DOHH2 (cell line): ENCODE results near the gene CALU.

ENCODE experiments used
- H3F3A ChIP-seq: fragments of 200-600 bp; sonication (generic), shearing (Covaris generic); 2 replicates; pipeline ENCODE4 v1.6.0; 2016; ENCODE audit warnings: antibody characterized with exemption, mild to moderate bottlenecking; ENCODE audit not compliant: control insufficient read depth, insufficient read depth
- H3K27ac ChIP-seq: fragments of 200-600 bp; sonication (generic); 2 replicates; pipeline ENCODE4 v1.5.1; 2014; ENCODE audit warnings: low read depth, mild to moderate bottlenecking, low read length, moderate library complexity
- H3K27me3 ChIP-seq: fragments of 200-600 bp; sonication (generic); 2 replicates; pipeline ENCODE4 v1.6.1; 2014; ENCODE audit warnings: mild to moderate bottlenecking, low read length, mixed read lengths; ENCODE audit not compliant: control insufficient read depth
- H3K36me3 ChIP-seq: fragments of 200-600 bp; sonication (generic); 2 replicates; pipeline ENCODE4 v1.6.1; 2014; ENCODE audit warnings: mild to moderate bottlenecking, low read length, moderate library complexity, mixed read lengths; ENCODE audit not compliant: control insufficient read depth
- H3K4me1 ChIP-seq: fragments of 200-600 bp; sonication (generic); 2 replicates; pipeline ENCODE4 v1.6.1; 2014; ENCODE audit warnings: mild to moderate bottlenecking, low read length, mixed read lengths; ENCODE audit not compliant: control insufficient read depth
- H3K4me2 ChIP-seq: fragments of 200-600 bp; sonication (generic); 2 replicates; pipeline ENCODE4 v1.6.0; 2014; ENCODE audit warnings: mild to moderate bottlenecking, low read length, moderate library complexity
- H3K4me3 ChIP-seq: fragments of 200-600 bp; sonication (generic); 2 replicates; pipeline ENCODE4 v1.5.1; 2014; ENCODE audit warnings: mild to moderate bottlenecking, low read length, mixed read lengths
- H3K79me2 ChIP-seq: fragments of 200-600 bp; sonication (generic); 2 replicates; pipeline ENCODE4 v1.6.1; 2014; ENCODE audit warnings: mild to moderate bottlenecking, low read length, mixed read lengths; ENCODE audit not compliant: control insufficient read depth
- H3K9me2 ChIP-seq: fragments of 200-600 bp; sonication (generic); replicated peaks from 2 replicates; pipeline ENCODE4 v1.6.1; 2014; ENCODE audit warnings: mild to moderate bottlenecking, low read length, mixed read lengths; ENCODE audit not compliant: control insufficient read depth
- H3K9me3 ChIP-seq: fragments of 200-600 bp; sonication (generic); 2 replicates; pipeline ENCODE4 v1.6.1; 2014; ENCODE audit warnings: antibody characterized with exemption, low read length, mixed read lengths; ENCODE audit not compliant: control insufficient read depth, insufficient read depth
- H4K20me1 ChIP-seq: fragments of 200-600 bp; sonication (generic); 2 replicates; pipeline ENCODE4 v1.6.0; 2014; ENCODE audit warnings: low read depth, mild to moderate bottlenecking, antibody characterized with exemption, low read length, moderate library complexity; ENCODE audit not compliant: control insufficient read depth, insufficient read depth
- EZH2phosphoT487 ChIP-seq: fragments of 200-600 bp; sonication (generic); IDR thresholded peaks from 2 replicates; pipeline ENCODE4 v1.6.1; 2017; ENCODE audit warnings: borderline replicate concordance, mild to moderate bottlenecking, antibody characterized with exemption, low read length, moderate library complexity, mixed read lengths
- TF ChIP-seq, protein P1 (sequence below): fragments of 200-600 bp; sonication (generic); IDR thresholded peaks from one replicate; pipeline ENCODE4 v1.5.1; 2014; ENCODE audit warnings: antibody characterized with exemption, mild to moderate bottlenecking, low read depth, low read length; ENCODE audit not compliant: poor library complexity, severe bottlenecking

CALU gene

DNA sequence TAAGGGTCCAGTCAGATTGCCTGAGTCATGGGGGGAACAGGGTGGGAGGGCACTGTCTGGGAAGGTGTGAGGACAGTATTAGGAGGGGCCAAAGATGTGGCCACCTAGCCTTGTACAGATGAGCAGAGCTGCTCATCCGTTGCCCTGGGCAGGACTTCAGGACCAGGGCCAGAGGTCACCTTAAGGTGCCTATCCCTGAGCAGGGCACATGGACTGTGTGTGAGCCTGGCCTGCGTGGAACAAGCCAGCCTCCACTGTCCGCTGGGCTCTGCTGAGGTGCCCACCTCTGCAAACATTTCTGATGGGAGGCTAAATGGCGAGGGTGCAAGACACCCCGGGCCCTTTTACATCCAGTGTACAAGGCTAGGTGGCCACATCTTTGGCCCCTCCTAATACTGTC lies 39.8 kb downstream of the CALU start:
- Histone ChIP-seq H3K79me2 (no peaks in the 10 kb centered on the region), H4K20me1 (no peaks in the 10 kb centered on the region), H3K9me3 (no peaks in the 10 kb centered on the region), H3K27ac (no peak overlapping the region), H3K4me2 (no peak overlapping the region), H3F3A (0 out of 2 replicates have a peak, but pooled peaks cover 3% of the 10 kb centered on the region), H3K4me3 (no peak overlapping the region), H3K27me3 (no peaks in the 10 kb centered on the region), H3K9me2 (no peaks in the 10 kb centered on the region), H3K4me1 (no peaks in the 10 kb centered on the region), H3K36me3 (no peaks in the 10 kb centered on the region)
- TF ChIP-seq EZH2phosphoT487: no peak
- TF ChIP-seq, protein P1, sequence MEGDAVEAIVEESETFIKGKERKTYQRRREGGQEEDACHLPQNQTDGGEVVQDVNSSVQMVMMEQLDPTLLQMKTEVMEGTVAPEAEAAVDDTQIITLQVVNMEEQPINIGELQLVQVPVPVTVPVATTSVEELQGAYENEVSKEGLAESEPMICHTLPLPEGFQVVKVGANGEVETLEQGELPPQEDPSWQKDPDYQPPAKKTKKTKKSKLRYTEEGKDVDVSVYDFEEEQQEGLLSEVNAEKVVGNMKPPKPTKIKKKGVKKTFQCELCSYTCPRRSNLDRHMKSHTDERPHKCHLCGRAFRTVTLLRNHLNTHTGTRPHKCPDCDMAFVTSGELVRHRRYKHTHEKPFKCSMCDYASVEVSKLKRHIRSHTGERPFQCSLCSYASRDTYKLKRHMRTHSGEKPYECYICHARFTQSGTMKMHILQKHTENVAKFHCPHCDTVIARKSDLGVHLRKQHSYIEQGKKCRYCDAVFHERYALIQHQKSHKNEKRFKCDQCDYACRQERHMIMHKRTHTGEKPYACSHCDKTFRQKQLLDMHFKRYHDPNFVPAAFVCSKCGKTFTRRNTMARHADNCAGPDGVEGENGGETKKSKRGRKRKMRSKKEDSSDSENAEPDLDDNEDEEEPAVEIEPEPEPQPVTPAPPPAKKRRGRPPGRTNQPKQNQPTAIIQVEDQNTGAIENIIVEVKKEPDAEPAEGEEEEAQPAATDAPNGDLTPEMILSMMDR: no peak

DNA sequence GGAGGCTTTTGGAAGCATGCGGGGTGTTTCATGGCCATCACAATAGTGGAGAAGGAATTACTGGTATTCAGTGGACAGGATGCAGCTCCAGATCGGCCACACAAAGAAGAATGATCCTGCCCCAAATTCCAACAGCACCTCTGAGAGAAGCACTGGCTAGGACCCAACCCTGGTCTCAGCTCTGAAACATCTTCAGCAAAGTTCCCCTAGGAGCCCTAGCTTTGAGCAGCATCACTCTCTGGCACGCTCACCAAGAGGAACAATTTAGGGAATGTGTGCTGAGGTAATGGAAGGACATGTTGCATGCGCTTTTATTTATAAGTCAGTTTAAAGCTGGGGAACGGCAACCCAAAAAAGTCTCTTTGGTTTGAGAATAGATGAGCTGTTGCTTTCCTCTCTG lies 42.0 kb downstream of the CALU start:
- Histone ChIP-seq H3F3A (0 out of 2 replicates have a peak, but pooled peaks cover 3% of the 10 kb centered on the region), H3K36me3 (no peaks in the 10 kb centered on the region), H3K4me2 (no peak overlapping the region), H3K27me3 (no peaks in the 10 kb centered on the region), H3K27ac (no peak overlapping the region), H3K4me1 (no peaks in the 10 kb centered on the region), H3K4me3 (no peak overlapping the region), H3K79me2 (no peaks in the 10 kb centered on the region), H3K9me3 (no peaks in the 10 kb centered on the region), H3K9me2 (no peaks in the 10 kb centered on the region), H4K20me1 (no peaks in the 10 kb centered on the region)
- no peak for TF ChIP-seq EZH2phosphoT487
- TF ChIP-seq, protein P1: no peak

DNA sequence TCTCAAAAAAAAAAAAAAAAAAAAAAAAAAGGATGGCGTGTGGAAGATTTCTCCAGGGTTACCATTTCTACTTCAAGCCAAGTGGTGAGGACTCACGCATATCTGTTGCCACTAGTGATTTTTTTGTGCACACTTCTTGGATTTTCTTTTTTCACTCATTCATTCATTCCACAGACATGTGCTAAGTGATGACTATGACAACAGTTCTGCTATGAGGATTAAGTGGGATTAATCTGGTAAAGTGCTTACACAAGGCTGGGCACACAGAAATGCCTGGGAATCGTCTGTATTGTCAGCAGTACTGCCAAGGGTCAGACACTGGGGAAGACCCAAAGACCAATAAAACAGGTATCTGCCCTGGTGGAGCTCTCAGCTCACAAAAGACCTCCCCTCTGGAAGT lies 42.7 kb downstream of the CALU start:
- Histone ChIP-seq H3K27ac (no peak overlapping the region), H3K4me2 (no peak overlapping the region), H3K4me1 (no peaks in the 10 kb centered on the region), H3K9me3 (no peaks in the 10 kb centered on the region), H3K36me3 (no peaks in the 10 kb centered on the region), H3K9me2 (no peaks in the 10 kb centered on the region), H3K79me2 (no peaks in the 10 kb centered on the region), H3K27me3 (no peaks in the 10 kb centered on the region), H3K4me3 (no peak overlapping the region), H3F3A (0 out of 2 replicates have a peak, but pooled peaks cover 3% of the 10 kb centered on the region), H4K20me1 (no peaks in the 10 kb centered on the region)
- no peak for TF ChIP-seq EZH2phosphoT487
- TF ChIP-seq, protein P1: no peak
